CD14-positive monocyte (primary cell): ENCODE data around the gene ARHGEF18. TPM values are rescaled to one million over a fixed set of nuclear protein-coding genes. Genes with fewer than 3 reads are reported as not detected.

ENCODE experiments used
- DNase-seq, 3 donors: peaks; one replicate each; pipeline ENCODE4 v3.0.0-alpha.2; 2011 to 2022
- H2AFZ ChIP-seq: 2 replicates; pipeline ENCODE4 v1.6.0; 2012; ENCODE audit warnings: mild to moderate bottlenecking, low read depth, low read length, inconsistent platforms; ENCODE audit not compliant: insufficient read depth, poor library complexity, severe bottlenecking
- H3K27ac ChIP-seq, 2 donors: 1 replicate in 1 of 2; 2 replicates in 1 of 2; pipeline ENCODE4 v1.5.1; 2012 to 2013; ENCODE audit warnings: low read length in 2 of 2, control low read depth in 1 of 2, inconsistent platforms in 1 of 2, low read depth in 1 of 2, mild to moderate bottlenecking in 1 of 2
- H3K27me3 ChIP-seq, 2 donors: one replicate each; pipeline versions ENCODE4 v1.6.0 to v1.6.1; 2011 to 2013; ENCODE audit warnings: low read length in 2 of 2; ENCODE audit not compliant: control insufficient read depth in 2 of 2, insufficient read depth in 2 of 2
- H3K36me3 ChIP-seq, 2 donors: replicated peaks in 1 of 2; 1 replicate in 1 of 2; 2 replicates in 1 of 2; pipeline versions ENCODE4 v1.5.1 to v1.6.1; 2012 to 2013; ENCODE audit warnings: low read length in 2 of 2, control low read depth in 1 of 2, inconsistent platforms in 1 of 2, mild to moderate bottlenecking in 1 of 2; ENCODE audit not compliant: insufficient read depth in 2 of 2, control insufficient read depth in 1 of 2
- H3K4me1 ChIP-seq, 2 donors: 1 replicate in 1 of 2; 2 replicates in 1 of 2; pipeline versions ENCODE4 v1.5.1 to v1.6.1; 2012 to 2013; ENCODE audit warnings: low read length in 2 of 2, control low read depth in 1 of 2, inconsistent platforms in 1 of 2, mild to moderate bottlenecking in 1 of 2, moderate library complexity in 1 of 2; ENCODE audit not compliant: insufficient read depth in 2 of 2, control insufficient read depth in 1 of 2
- H3K4me2 ChIP-seq: replicated peaks from 2 replicates; pipeline ENCODE3; 2012; ENCODE audit warnings: low read length, moderate library complexity, mild to moderate bottlenecking; ENCODE audit not compliant: poor library complexity, severe bottlenecking; ENCODE audit errors: extremely low read depth
- H3K4me3 ChIP-seq, 3 experiments: fragments of 200-600 bp in 1 of 3; sonication (generic) in 1 of 3; replicated peaks in 1 of 3; 1 replicate in 2 of 3; 2 replicates in 1 of 3; pipeline ENCODE4 v1.5.1; 2011 to 2013; ENCODE audit warnings: low read length in 3 of 3, mild to moderate bottlenecking in 3 of 3, control low read depth in 2 of 3, low read depth in 2 of 3, inconsistent platforms in 1 of 3, moderate library complexity in 1 of 3
- H3K79me2 ChIP-seq: 2 replicates; pipeline ENCODE4 v1.6.0; 2012; ENCODE audit warnings: mild to moderate bottlenecking, control low read depth, inconsistent platforms, low read length, moderate library complexity; ENCODE audit not compliant: insufficient read depth
- H3K9ac ChIP-seq: 2 replicates; pipeline ENCODE4 v1.6.0; 2017; ENCODE audit warnings: low read length, mild to moderate bottlenecking; ENCODE audit not compliant: insufficient read depth, poor library complexity, severe bottlenecking
- H3K9me3 ChIP-seq, 2 donors: replicated peaks in 1 of 2; 1 replicate in 1 of 2; 2 replicates in 1 of 2; pipeline versions ENCODE4 v1.5.1 to v1.6.1; 2012 to 2013; ENCODE audit warnings: low read length in 2 of 2, control low read depth in 1 of 2; ENCODE audit not compliant: control insufficient read depth in 1 of 2, insufficient read depth in 1 of 2
- H4K20me1 ChIP-seq: 2 replicates; pipeline ENCODE4 v1.6.0; 2012; ENCODE audit warnings: mild to moderate bottlenecking, low read length, control low read depth, moderate library complexity; ENCODE audit not compliant: insufficient read depth
- H3K27ac Mint-ChIP-seq, 7 donors: one replicate each; pipeline ENCODE4 v1.8.0; 2020; ENCODE audit warnings: mild to moderate bottlenecking in 7 of 7, mixed read lengths in 7 of 7, moderate library complexity in 6 of 7, inconsistent platforms in 2 of 7
- H3K27me3 Mint-ChIP-seq, 3 donors: one replicate each; pipeline ENCODE4 v1.8.0; 2021 to 2022; ENCODE audit warnings: low read depth in 3 of 3, mild to moderate bottlenecking in 3 of 3, mixed read lengths in 3 of 3, moderate library complexity in 3 of 3, inconsistent platforms in 1 of 3
- H3K36me3 Mint-ChIP-seq, 2 donors: one replicate each; pipeline ENCODE4 v1.8.0; 2020; ENCODE audit warnings: mixed read lengths in 2 of 2, inconsistent platforms in 1 of 2, mild to moderate bottlenecking in 1 of 2
- H3K4me1 Mint-ChIP-seq: one replicate; pipeline ENCODE4 v1.8.0; 2020; ENCODE audit warnings: mild to moderate bottlenecking, mixed read lengths
- H3K4me3 Mint-ChIP-seq, 2 donors: one replicate each; pipeline ENCODE4 v1.8.0; 2020; ENCODE audit warnings: mild to moderate bottlenecking in 2 of 2, mixed read lengths in 2 of 2, moderate library complexity in 1 of 2
- H3K9me3 Mint-ChIP-seq, 7 donors: one replicate each; pipeline ENCODE4 v1.8.0; 2020 to 2022; ENCODE audit warnings: mixed read lengths in 7 of 7, mild to moderate bottlenecking in 6 of 7, moderate library complexity in 6 of 7, inconsistent platforms in 2 of 7
- WGBS: methylation state at CpG from one replicate; pipeline ENCODE4 v1.1.5; 2013; ENCODE audit warnings: missing lambda C conversion rate; ENCODE audit not compliant: insufficient coverage; 5-methylcytosine and 5-hydroxymethylcytosine counted together
- intact Hi-C, 2 donors: fragments of 100-400 bp; cut with micrococcal nuclease; formaldehyde crosslinking; loops; one replicate each; pipeline versions ENCODE4 v1.15.0 to v1.15.1; 2023
- polyA plus RNA-seq, 3 donors: library from polyadenylated mRNA; depleted of rRNA in 1 of 3; unstranded in 2 of 3; stranded (reverse) in 1 of 3; fragments of 300-500 nt in 2 of 3; fragments of >200 nt in 1 of 3; fragmentation: Illumina TruSeq in 2 of 3; gene quantifications; 1 replicate in 2 of 3; 2 replicates in 1 of 3; pipeline ENCODE4 v1.2.3, GENCODE V29; 2012 to 2021
- TF ChIP-seq, protein P1 (sequence below): fragments of 200-600 bp; IDR thresholded peaks from one replicate; pipeline ENCODE4 v1.8.0; 2022; ENCODE audit warnings: antibody characterized with exemption, mild to moderate bottlenecking

The ARHGEF18 gene
- polyA plus RNA-seq, 3 donors = 0.46 to 18.9 (median 0.87) TPM

DNA sequence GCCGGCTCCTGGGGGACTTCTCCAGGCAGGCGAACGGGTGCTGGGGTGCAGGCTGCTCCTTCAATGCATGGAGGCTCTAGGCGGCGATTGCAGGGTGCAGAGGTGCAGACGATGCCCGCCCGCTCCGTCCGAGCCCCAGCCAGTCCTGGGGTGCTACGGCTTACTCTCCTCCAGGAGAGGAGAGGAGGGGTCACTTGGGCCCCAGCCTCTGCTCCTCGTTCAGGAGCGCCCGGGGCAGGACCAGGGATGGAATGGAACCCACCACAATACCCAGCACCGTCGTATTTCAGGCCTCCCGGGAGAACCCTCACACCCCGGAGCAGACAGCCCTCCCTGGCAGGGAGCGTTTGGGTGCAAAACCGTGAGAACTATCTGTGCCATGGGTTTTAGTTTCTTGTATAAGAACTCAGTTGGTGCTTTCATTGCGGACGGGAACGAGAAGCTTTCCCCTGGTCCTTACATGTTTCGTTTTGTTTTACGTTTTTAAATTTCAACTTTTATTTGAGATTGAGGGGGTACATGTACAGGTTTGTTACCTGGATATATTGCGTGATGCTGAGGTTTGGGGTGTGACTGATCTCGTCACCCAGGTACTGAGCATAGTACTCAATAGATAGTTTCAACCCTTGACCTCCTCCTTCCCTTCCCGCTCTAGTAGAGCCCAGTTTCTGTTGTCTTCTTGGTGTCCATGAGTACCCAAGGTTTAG lies 46.8 kb downstream of the ARHGEF18 start:
- H3K4me3 ChIP-seq = peak overlapping the region; percentile 81 to 84 (median 83)
- intact Hi-C loops = loop anchor here (10.0 kb wide), 2 partner anchors 139 to 229 kb away; partner anchors contain the start of genes PNPLA6 (in 2 of the 2), PET100 (in 1 of the 2) and XAB2 (in 1 of the 2)
- H3K27me3 Mint-ChIP-seq = no peaks in the 10 kb centered on the region
- H3K79me2 ChIP-seq = peaks cover 63% of the 10 kb centered on the region
- peaks cover 17 to 37% of the 10 kb centered on the region in 2 donors for H3K36me3 Mint-ChIP-seq
- H3K9me3 ChIP-seq = no peaks in the 10 kb centered on the region
- peaks cover 38% of the 10 kb centered on the region for H3K4me1 Mint-ChIP-seq
- peak overlapping the region; percentile 76 for H2AFZ ChIP-seq
- H3K36me3 ChIP-seq = peaks cover 15 to 24% of the 10 kb centered on the region in 2 donors
- TF ChIP-seq, protein P1, sequence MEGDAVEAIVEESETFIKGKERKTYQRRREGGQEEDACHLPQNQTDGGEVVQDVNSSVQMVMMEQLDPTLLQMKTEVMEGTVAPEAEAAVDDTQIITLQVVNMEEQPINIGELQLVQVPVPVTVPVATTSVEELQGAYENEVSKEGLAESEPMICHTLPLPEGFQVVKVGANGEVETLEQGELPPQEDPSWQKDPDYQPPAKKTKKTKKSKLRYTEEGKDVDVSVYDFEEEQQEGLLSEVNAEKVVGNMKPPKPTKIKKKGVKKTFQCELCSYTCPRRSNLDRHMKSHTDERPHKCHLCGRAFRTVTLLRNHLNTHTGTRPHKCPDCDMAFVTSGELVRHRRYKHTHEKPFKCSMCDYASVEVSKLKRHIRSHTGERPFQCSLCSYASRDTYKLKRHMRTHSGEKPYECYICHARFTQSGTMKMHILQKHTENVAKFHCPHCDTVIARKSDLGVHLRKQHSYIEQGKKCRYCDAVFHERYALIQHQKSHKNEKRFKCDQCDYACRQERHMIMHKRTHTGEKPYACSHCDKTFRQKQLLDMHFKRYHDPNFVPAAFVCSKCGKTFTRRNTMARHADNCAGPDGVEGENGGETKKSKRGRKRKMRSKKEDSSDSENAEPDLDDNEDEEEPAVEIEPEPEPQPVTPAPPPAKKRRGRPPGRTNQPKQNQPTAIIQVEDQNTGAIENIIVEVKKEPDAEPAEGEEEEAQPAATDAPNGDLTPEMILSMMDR = no peak
- 2% methylated on average over 14 of the region's 28 CpGs for WGBS
- peak overlapping the region; percentile 87 to 93 for H3K4me3 Mint-ChIP-seq
- peak overlapping the region; percentile 23 to 79 (median 53) for H3K27ac Mint-ChIP-seq
- peak overlapping the region; percentile 28 to 76 for H3K27ac ChIP-seq
- peaks cover 31 to 37% of the 10 kb centered on the region in 2 donors for H3K4me1 ChIP-seq
- no peaks in the 10 kb centered on the region for H3K9me3 Mint-ChIP-seq
- peaks cover 81% of the 10 kb centered on the region for H4K20me1 ChIP-seq
- H3K9ac ChIP-seq = peak overlapping the region; percentile 83
- H3K4me2 ChIP-seq = peak overlapping the region; percentile 87
- DNase-seq = no peak
- no peaks in the 10 kb centered on the region for H3K27me3 ChIP-seq

DNA sequence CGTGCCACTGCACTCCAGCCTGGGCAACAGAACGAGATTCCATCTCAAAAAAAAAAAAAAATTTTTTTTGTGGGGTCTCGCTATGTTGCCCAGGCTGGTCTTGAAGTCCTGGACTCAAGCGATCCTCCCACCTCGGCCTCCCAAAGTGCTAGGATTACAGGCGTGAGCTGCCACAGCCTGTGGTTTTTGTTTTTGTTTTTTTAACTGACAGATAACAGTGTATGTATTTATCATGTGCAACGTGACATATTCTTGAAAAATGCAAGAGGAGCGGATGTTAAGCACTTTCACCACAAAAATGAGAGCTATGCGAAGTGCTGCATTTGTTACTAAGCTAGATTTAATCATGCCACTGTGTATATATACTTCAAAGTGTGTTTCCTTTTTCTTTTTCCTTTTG lies 49.0 kb downstream of the ARHGEF18 start:
- Histone ChIP-seq H3K4me3 (no peak overlapping the region), H3K36me3 (peaks cover 18 to 32% of the 10 kb centered on the region in 2 donors), H3K27ac (peak overlapping the region; percentile 68 to 70), H4K20me1 (peaks cover 97% of the 10 kb centered on the region), H2AFZ (no peak overlapping the region), H3K9ac (no peak overlapping the region), H3K79me2 (peaks cover 84% of the 10 kb centered on the region), H3K9me3 (no peaks in the 10 kb centered on the region), H3K4me2 (no peak overlapping the region), H3K4me1 (peaks cover 31 to 37% of the 10 kb centered on the region in 2 donors), H3K27me3 (no peaks in the 10 kb centered on the region)
- H3K27ac Mint-ChIP-seq = peak overlapping the region; percentile 41 to 92 (median 79)
- H3K4me3 Mint-ChIP-seq = no peak overlapping the region
- WGBS = 97% methylated on average over 6 of the region's 9 CpGs
- no peaks in the 10 kb centered on the region for H3K27me3 Mint-ChIP-seq
- intact Hi-C loops = loop anchor here (10.0 kb wide), 2 partner anchors 137 to 227 kb away; partner anchors contain the start of genes PNPLA6 (in 2 of the 2), PET100 (in 1 of the 2) and XAB2 (in 1 of the 2)
- no peak for DNase-seq
- peaks cover 21 to 39% of the 10 kb centered on the region in 2 donors for H3K36me3 Mint-ChIP-seq
- H3K4me1 Mint-ChIP-seq = peaks cover 38% of the 10 kb centered on the region
- H3K9me3 Mint-ChIP-seq = no peaks in the 10 kb centered on the region
- TF ChIP-seq, protein P1 = no peak

Other genes starting within 250 kb of the ARHGEF18 start
- gene INSR, start 54.5 kb upstream of the ARHGEF18 start, polyA plus RNA-seq = 10 to 100 TPM in 1 of 3 donors, 1 to 10 TPM in 2; 2.9 to 12.4 (median 3.4) TPM
- 1 to 10 TPM in 2 of 3 donors, under 1 TPM in 1; 0.77 to 3.0 (median 1.4) TPM for gene PEX11G, start 140.1 kb downstream of the ARHGEF18 start, polyA plus RNA-seq
- 1 to 10 TPM in 2 of 3 donors, under 1 TPM in 1; 0.41 to 8.6 (median 1.0) TPM for gene ZNF358, start 167.2 kb downstream of the ARHGEF18 start, polyA plus RNA-seq
- 100 to 1,000 TPM in 1 of 3 donors, 10 to 100 TPM in 2; 32.8 to 133 (median 34.3) TPM for gene MCOLN1, start 173.7 kb downstream of the ARHGEF18 start, polyA plus RNA-seq
- gene PNPLA6, start 186.8 kb downstream of the ARHGEF18 start, polyA plus RNA-seq = 100 to 1,000 TPM in 1 of 3 donors, 10 to 100 TPM in 2; 11.2 to 178 (median 14.4) TPM
- under 1 TPM in 1 of 3 donors, not detected in 2; 0.05 TPM for gene CAMSAP3, start 246.9 kb downstream of the ARHGEF18 start, polyA plus RNA-seq